HG03520 (cell line): ENCODE measurements around the gene CDH13.

ENCODE experiments used
- ATAC-seq: cut with Tn5 transposase; IDR thresholded peaks from one replicate; pipeline ENCODE4 v1.9.1; 2021; ENCODE audit warnings: mild to moderate bottlenecking, moderate library complexity; ENCODE audit not compliant: unreplicated experiment

The CDH13 gene

DNA sequence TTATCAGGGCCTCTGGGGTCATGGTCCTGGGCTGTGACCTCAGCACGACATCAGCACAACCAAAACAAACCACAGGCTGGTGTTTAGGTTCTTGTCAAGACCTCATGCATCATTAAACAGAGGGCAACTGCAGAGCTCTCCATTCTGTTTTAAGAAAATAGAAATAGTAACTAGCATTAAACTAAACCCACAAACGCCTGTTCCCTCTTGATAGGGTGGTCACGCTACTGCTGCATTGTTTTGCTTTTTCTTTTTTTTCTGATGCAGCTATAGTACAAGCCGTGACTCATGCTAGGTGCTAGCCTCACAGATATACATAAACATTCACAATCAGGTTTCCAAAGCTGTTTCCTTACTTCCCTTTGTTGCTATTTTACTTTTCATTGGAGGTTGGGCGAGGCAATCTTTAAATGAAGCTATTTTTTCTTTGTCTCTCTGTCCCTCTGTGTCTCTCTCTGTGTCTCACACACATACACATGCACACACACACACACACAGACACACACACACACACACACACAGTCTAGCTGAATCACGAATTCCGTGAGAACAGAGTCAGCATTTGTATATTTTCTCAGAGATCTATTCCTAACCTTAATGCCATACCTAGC, 310.3 kb downstream of the CDH13 start:
- ATAC-seq, result no peak

DNA sequence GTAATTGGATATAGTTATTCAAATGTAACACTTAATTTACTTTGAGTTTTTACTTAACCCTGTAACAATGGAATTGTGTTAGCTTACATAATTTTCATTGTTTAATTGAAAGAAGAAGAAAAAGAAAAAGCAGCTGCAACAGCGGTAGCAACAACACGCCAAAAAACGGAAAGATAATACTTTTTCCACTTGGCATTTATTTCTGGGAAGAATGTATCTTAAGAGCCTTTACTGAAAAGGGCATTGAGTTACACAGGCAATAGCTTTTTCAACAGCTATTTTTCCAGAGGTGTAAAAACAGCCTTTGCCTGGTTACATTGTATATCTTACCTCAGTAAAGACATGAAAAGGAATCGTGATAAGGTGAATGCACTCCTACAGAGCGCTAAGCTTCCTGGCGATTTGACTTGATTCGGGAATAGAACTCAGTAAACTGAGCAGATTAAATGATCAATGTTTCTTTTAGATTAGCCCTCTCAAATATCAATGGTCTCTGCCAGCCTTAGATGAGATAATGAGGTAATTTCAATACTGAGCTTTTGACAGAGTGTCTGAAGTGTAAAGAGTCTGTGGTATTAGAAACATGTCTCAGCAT, 311.3 kb downstream of the CDH13 start:
- ATAC-seq, result no peak

DNA sequence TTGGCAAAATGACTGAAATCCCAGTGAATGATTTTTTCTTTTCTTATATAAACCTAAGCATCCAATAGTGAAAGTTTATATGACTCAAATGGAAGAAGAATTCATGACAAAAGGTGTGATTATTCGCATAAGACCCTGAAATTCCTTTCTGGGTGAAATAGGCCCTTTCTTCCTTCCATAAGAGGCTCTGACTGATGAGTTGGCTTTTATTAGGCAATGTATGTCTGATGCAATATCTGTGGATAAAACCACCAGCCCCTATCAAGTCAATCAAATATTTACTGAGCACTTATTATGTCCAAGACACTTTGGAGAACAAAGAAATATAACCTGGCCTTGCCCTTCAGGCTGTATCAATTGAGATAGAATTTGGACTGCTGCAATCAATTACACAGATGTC, 316.6 kb downstream of the CDH13 start:
- no peak for ATAC-seq

DNA sequence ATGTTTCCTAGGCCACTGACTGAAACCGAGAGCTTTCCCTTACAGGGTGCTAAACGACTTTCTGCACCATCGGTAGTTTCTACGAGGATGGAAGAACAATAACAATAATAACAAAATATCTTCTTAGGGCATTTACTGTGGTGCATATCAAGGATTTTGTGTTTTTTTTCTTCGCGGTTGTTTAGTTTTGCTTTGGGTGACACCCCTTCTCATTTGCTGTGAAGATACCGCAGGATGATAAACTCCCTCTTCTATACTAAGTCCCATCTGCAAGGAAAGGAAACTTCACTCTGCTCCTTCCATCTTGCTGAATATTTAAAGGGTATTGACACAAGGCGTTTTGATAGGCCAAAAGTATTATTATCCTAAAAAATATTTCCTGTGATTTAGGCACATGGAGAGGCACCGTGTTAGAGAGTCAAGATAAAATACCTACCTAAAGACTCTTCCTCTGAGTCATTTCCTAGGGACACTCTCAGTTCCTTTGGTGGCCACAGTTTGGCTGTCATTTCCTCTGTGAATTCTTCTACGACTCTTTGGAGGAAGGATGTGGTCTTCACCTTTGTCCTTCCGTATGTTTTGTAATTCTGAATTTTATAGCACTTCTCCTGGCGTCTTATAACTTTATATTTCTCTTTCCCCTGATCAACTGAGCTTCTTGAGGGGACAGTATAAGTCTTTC, 318.8 kb downstream of the CDH13 start:
- no peak for ATAC-seq

- no peak for ATAC-seq
Measured at GRCh38 chr16:82947698-82948097, 320.9 kb downstream of the CDH13 start.

GRCh38 chr16:82949016-82949415, 322.2 kb downstream of the CDH13 start:
- no peak for ATAC-seq

DNA sequence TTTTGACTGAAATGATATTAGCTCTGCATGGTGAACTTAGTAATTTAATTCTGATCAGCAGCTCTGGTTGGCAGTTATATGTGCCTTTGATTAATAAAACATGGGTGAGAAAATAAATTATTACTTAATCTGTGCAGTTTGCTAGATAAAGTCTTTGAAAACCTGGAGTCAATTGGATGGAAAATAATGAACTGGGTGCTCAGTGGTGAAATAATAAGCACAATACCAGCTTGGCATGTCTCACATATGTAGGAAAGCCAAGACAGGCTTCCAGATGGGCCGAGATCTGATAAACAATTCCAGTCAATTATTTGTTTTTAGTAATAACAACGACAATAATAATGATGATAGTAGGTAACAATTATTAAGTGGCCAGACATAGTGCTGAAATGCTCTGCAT, 326.7 kb downstream of the CDH13 start:
- no peak for ATAC-seq

DNA sequence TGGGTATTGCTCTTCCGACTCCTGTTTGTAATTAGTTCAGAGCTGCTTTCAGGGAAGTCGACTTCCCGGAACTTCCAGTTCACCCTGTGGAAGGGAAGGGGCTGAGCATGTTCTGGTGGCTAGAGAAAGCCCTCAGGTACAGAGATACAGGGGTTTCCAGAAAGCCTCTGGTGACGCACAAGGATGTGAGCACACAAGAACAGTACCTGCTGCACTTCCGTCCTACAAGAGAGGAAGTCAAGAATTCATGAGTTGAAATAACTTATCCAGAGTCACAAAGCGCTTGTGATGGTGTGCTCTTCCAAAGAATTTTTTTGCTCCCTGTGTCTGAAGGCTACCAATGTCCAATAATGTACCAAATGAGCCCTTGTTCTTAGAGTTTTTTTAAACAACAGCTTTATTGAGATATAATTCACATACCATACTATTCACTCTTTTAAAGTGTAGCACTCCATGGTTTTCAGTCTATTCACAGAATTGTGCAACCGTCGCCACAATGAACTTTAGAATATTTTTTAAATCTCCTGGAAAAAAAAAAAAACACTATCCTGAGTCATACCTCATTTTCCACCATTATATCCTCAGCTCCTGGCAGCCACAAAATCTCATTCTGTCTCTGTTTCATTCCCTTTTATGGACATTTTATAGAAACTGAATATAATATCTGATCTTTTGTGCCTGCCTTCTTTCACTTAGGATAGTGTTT, 327.6 kb downstream of the CDH13 start:
- no peak for ATAC-seq

DNA sequence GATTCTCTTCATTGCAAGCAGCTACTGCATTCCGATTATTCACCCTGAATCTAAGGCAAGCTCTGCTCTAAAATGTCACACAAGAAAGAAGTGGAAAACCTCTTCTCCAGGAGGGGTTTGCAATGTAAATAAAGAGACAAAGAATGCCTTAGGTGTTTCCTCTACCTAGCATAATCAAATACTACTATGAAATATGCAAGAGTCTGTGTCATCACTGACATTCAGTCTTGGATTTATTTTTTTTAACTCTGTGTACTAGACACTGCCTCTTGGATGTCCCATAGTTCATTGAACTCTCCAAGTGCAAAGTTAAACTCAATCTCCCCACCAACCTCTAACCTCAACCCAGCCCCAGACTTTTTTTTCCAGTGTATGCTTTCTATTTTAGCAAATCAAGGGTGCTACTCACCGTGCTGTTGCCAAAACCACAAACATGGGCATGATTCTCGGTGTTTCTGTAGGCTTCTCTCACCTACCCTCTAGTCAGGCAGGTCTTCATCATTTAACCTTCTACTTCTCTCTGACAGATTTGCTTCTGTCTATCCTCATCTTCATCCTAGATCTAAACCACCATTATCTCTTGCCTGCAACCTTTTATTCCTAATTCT, 329.1 kb downstream of the CDH13 start:
- no peak for ATAC-seq

DNA sequence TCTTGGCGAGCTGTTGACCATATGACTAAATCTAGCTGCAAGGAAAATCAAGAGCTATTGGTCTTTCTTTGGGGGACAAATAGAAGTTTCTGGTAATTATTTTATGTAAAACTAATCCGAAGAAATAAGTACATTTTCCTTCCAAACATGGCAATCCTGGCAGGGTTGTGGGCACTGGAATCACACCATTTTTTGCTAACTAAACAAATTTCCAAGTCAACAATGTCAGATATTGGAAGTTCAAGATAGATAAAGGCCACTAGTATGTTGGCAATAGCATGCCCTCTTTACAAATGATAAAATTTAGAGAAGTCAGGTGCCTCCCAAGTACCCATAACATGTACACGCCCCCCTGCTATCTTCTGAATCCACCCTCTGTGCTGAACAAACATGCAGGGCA, 330.4 kb downstream of the CDH13 start:
- no peak for ATAC-seq

DNA sequence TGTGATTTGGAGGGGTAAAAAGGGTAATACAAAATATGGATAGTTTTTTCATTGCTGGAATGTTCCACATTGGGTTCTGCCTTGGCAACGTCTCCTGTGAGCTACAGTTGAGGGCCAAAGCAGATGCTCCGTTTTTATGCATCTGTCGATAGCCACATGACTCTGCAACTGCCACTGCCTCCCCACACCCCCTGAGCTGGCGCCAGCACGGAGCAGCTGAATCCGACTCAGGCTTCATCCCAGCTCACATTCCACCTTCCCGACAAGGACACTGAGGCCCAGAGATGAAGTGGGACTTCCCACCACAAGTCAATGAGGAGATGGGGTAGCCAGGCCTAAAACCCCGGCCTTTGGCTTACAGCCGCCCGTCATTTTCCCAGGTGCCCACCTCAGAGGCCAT, 334.1 kb downstream of the CDH13 start:
- no peak for ATAC-seq

DNA sequence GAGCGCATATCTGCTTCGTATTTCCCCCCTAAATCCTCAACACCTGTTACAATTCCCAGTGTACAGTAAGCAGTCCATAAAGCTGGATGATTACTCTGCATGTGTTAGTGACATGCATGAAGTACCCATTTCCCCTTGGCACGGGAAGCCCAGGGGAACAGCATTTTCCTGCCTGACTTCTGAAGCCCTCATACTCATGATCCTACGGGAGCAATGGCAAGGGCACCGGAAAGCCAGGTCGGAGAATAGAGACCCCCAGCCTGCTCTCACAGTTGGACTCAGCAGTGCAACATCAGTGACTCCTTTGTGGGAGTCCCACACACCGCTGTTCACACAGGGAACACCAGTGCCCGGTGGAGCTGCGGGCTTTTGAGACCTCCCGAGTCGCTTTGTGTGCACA, 336.9 kb downstream of the CDH13 start:
- ATAC-seq, result no peak

- ATAC-seq, result no peak
Measured at GRCh38 chr16:82965808-82966207, 339.0 kb downstream of the CDH13 start.

DNA sequence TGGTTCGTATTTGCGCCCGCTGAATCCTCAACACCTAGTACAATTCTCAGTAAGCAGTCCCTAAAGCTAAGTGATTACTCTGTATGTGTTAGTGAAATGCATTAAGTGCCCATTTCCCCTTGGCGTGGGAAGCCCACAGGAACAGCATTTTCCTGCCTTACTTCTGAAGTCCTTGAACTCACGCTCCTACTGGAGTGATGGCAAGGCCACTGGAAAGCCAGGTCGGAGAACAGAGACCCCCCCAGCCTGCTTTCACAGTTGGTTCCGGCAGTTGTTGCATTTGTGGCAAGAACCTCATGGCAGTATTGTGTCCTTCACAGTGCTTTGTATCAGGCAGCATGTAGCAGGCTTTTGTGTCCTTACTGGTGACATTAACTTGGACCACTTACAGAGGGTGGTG, 340.7 kb downstream of the CDH13 start:
- ATAC-seq, result no peak

- ATAC-seq, result no peak
Measured at GRCh38 chr16:82971126-82971525, 344.4 kb downstream of the CDH13 start.

DNA sequence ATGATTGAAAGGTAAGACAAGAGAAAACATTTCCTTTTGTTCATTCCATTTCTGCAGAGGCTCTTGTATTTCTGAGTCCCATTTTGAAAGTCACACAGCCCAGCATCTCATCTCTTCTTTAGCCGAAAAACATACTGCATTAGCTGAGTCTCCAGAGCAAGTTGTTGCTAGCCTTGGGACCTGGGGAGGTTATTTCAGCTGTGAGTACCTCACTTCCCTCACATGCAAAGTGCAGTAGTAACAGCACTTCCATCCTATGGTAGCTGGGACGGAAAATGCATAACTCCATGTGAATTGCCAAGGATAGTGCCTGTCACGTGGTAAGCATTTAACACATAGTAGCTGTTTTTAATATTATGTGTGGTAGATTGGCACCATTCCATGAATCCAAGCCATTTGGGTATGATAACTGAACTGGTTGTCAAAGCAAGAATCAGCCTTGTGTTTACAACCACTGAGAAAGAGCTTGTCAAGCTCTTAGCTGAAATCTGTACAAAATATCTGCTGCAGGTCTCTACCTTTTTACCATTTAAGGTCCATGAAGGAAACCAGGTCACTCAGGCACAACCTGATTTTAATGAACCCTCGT, 345.7 kb downstream of the CDH13 start:
- ATAC-seq, result no peak

DNA sequence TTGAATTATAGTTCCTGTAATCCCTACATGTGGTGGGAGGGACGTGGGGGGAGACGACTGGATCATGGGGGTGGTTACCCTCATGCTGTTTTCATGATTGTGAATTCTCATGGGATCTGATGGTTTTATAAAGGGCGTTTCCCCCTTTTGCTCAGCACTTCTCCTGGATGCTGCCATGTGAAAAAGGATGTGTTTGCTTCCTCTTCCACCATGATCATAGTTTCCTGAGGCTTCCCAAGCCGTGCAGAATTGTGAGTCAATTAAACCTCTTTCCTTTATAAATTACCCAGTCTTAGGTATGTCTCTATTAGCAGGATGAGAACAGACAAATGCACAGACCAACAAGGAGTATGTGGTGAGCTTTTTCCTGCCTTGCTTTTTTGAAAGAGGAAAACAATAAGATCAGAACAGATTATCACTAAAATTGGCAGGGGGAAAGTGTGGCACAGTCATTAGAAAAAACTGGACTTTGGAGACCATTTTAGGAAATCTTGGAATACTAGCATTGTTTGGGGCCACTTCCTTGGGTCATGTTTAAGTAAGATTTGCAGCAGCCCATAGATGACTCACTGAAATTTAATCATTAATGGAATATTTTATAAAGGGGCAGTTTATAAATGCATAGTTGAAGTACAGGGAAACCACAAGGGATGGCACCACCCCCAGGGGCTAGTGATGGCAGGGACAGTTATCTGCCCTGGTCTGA, 352.8 kb downstream of the CDH13 start:
- no peak for ATAC-seq

DNA sequence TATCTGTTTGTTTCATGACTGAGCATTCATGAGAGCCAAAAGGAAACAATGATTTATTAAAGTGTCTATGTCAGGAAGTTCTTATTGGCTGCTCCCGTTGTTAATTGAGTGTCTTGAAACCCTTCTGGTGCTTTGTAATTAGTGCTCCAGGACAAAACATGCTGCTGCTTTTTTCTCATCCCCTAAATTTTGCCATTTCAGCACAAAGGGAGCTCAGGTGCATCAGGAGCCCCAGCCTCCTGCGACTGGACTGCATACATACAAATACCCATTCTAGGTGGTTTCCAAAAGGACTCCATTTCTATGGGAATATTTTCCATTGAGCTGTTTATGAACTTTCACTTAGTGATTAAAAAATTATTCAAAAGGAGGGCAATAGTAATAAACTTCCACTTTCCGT, 354.0 kb downstream of the CDH13 start:
- ATAC-seq, result no peak

GRCh38 chr16:82987767-82988166, 361.0 kb downstream of the CDH13 start:
- no peak for ATAC-seq

DNA sequence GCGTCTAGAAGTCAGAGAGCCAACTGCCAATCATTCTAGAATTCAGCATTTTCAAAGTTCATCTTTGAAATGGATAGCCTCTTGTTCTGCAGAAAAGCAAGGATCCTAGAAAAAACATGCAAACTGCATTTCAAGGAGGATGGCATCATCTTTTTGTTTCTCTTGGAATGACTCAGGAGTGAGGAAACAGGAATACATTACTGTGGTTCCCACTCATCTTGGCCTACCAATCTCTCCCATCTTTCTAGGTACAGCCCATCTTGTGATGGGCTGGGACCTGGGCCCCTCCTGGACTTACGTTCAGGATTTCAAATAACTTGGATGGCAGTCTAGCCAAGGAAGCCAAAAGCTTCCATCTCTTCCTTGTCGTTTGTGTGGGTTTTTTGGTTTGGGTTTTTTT, 363.4 kb downstream of the CDH13 start:
- ATAC-seq, result no peak

DNA sequence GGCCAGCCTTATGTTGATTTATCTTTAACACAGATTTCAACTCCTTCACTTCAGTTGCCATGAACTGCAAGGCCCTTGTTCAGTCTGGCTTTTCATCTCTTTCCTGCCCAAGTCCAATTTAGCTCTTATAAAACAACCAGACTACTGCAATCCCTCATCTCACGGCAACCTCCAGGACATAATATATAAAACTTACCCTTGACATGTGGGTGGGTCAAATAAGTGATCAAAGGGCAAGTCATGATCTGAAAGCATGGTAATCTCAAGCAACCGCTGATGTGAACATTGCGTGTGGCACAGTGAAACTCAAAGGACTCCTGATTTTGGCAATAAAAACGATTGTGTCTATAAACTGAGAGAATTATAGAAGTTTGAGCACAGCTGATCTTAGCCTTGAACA, 364.6 kb downstream of the CDH13 start:
- ATAC-seq, result no peak
